Gastroesophageal sphincter (tissue), 4 donors: Measurements from ENCODE around the gene C16orf92. TPM values are rescaled to one million over a fixed set of nuclear protein-coding genes. Genes with fewer than 3 reads are reported as not detected.
"Not testable (repeated sequence)": the region's sequence is repeated elsewhere in the genome, so short reads cannot be mapped to it uniquely, and the experiment has no call there.

Experiments used
- ATAC-seq: fragments of 150-250 bp; one replicate; pipeline ENCODE4 v1.9.1; 2016; ENCODE audit warnings: mild to moderate bottlenecking, moderate library complexity
- H3K27ac ChIP-seq, 4 donors: fragments of 200-600 bp; sonication (generic) in 3 of 4; 1 replicate in 3 of 4; 2 replicates in 1 of 4; pipeline ENCODE4 v1.5.1; 2016 to 2019
- H3K27me3 ChIP-seq: fragments of 200-600 bp; sonication (generic); one replicate; pipeline ENCODE4 v1.5.1; 2019
- H3K36me3 ChIP-seq, 2 donors: fragments of 200-600 bp; sonication (generic); one replicate each; pipeline ENCODE4 v1.5.1; 2019; ENCODE audit warnings: control low read depth in 1 of 2
- H3K4me1 ChIP-seq, 3 donors: fragments of 200-600 bp; sonication (generic); 1 replicate in 2 of 3; 2 replicates in 1 of 3; pipeline ENCODE4 v1.5.1; 2016 to 2019; ENCODE audit warnings: control low read depth in 2 of 3
- H3K4me3 ChIP-seq, 2 donors: fragments of 200-600 bp; sonication (generic); one replicate each; pipeline ENCODE4 v1.5.1; 2019; ENCODE audit warnings: mild to moderate bottlenecking in 1 of 2, moderate library complexity in 1 of 2
- H3K9me3 ChIP-seq, 3 donors: fragments of 200-600 bp; sonication (generic); one replicate each; pipeline ENCODE4 v1.5.1; 2017 to 2019; ENCODE audit warnings: control low read depth in 2 of 3
- CTCF ChIP-seq, 4 experiments: fragments of 200-600 bp in 2 of 4; fragments of 450-650 bp in 2 of 4; sonication (generic) in 1 of 4; IDR thresholded peaks; one replicate each; pipeline ENCODE4 v1.5.1; 2017 to 2019; ENCODE audit warnings: antibody characterized with exemption in 4 of 4, mild to moderate bottlenecking in 2 of 4, moderate library complexity in 2 of 4
- EP300 ChIP-seq: sonication (generic); formaldehyde crosslinking; IDR thresholded peaks from one replicate; pipeline ENCODE4 v1.6.1; 2017; ENCODE audit warnings: antibody characterized with exemption, mild to moderate bottlenecking
- POLR2A ChIP-seq, 2 donors: fragments of 450-650 bp; IDR thresholded peaks; one replicate each; pipeline ENCODE4 v1.6.1; 2017; ENCODE audit warnings: antibody characterized with exemption in 2 of 2, mild to moderate bottlenecking in 2 of 2, moderate library complexity in 1 of 2
- POLR2AphosphoS5 ChIP-seq: sonication (generic); formaldehyde crosslinking; IDR thresholded peaks from one replicate; pipeline ENCODE4 v1.6.1; 2017; ENCODE audit warnings: antibody characterized with exemption
- WGBS, 2 donors: methylation state at CpG; one replicate each; pipeline ENCODE4 v1.1.5; 2018; ENCODE audit warnings: low coverage in 1 of 2; 5-methylcytosine and 5-hydroxymethylcytosine counted together
- total RNA-seq, 4 donors: library from RNA; depleted of rRNA; stranded (reverse); fragments of >200 nt; gene quantifications; one replicate each; pipeline ENCODE4 v1.1.0, GENCODE V29; 2016

C16orf92 gene
- total RNA-seq, 4 donors from 2014 or later = not detected

GRCh38 chr16:30011714-30012504, 11.1 kb upstream of the C16orf92 start:
- Histone ChIP-seq H3K27me3 (peaks cover 54% of the 10 kb centered on the region), H3K36me3 (no peaks in the 10 kb centered on the region), H3K27ac (no peak overlapping the region), H3K4me3 (peak overlapping the region in 1 of 2 donors; percentile 42), H3K4me1 (peaks cover 7 to 23% (median 12%) of the 10 kb centered on the region in 3 donors), H3K9me3 (no peaks in the 10 kb centered on the region)
- WGBS, 2 donors = 13 to 28% methylated on average over 3 to 12 of the region's 31 CpGs
- no peak for ATAC-seq
- no peak for TF ChIP-seq POLR2AphosphoS5
- TF ChIP-seq POLR2A (IDR thresholded peaks at IDR 0.05) = no peak
- TF ChIP-seq CTCF (IDR thresholded peaks at IDR 0.05) = no peak
- TF ChIP-seq EP300 = no peak

- Histone ChIP-seq H3K4me1 (peaks cover 7 to 23% (median 12%) of the 10 kb centered on the region in 3 donors), H3K27me3 (peaks cover 53% of the 10 kb centered on the region)
- not testable (repeated sequence) for ATAC-seq, H3K4me3 ChIP-seq, H3K27ac ChIP-seq, H3K36me3 ChIP-seq, H3K9me3 ChIP-seq
- WGBS, 2 donors = 72 to 80% methylated on average over 2 to 12 of the region's 14 CpGs
Observed at GRCh38 chr16:30012598-30012997, 10.4 kb upstream of the C16orf92 start.

- WGBS, 2 donors = 74 to 81% methylated on average over 4 to 5 of the region's 7 CpGs
- not testable (repeated sequence) for H3K36me3 ChIP-seq, H3K9me3 ChIP-seq, ATAC-seq, H3K27ac ChIP-seq, H3K4me3 ChIP-seq
- peaks cover 24% of the 10 kb centered on the region for H3K27me3 ChIP-seq
- H3K4me1 ChIP-seq = peaks cover 7 to 16% (median 12%) of the 10 kb centered on the region in 3 donors
Observed at GRCh38 chr16:30015450-30015849, 7.5 kb upstream of the C16orf92 start.

GRCh38 chr16:30016555-30017276, 6.3 kb upstream of the C16orf92 start:
- Histone ChIP-seq H3K27me3 (peaks cover 12% of the 10 kb centered on the region), H3K9me3 (no peaks in the 10 kb centered on the region), H3K4me3 (no peak overlapping the region), H3K4me1 (peaks cover 0 to 14% (median 4%) of the 10 kb centered on the region in 3 donors), H3K27ac (no peak overlapping the region), H3K36me3 (no peaks in the 10 kb centered on the region)
- no peak for ATAC-seq
- no peak for TF ChIP-seq CTCF (IDR thresholded peaks at IDR 0.05)
- no peak for TF ChIP-seq POLR2A (IDR thresholded peaks at IDR 0.05)
- no peak for TF ChIP-seq POLR2AphosphoS5
- no peak for TF ChIP-seq EP300
- 63 to 80% methylated on average over 5 to 7 of the region's 8 CpGs for WGBS, 2 donors

GRCh38 chr16:30017277-30017656, 5.7 kb upstream of the C16orf92 start:
- Histone ChIP-seq H3K36me3 (no peaks in the 10 kb centered on the region), H3K27ac (no peak overlapping the region), H3K4me3 (no peak overlapping the region), H3K4me1 (peaks cover 0 to 14% (median 4%) of the 10 kb centered on the region in 3 donors), H3K9me3 (no peaks in the 10 kb centered on the region), H3K27me3 (peaks cover 6% of the 10 kb centered on the region)
- 91 to 100% methylated on average over 2 of the region's 2 CpGs for WGBS, 2 donors
- TF ChIP-seq CTCF (IDR thresholded peaks at IDR 0.05) (no peak), POLR2AphosphoS5 (no peak), POLR2A (IDR thresholded peaks at IDR 0.05) (no peak), EP300 (no peak)
- no peak for ATAC-seq

- H3K4me3 ChIP-seq, H3K9me3 ChIP-seq, H3K27ac ChIP-seq, H3K36me3 ChIP-seq, H3K27me3 ChIP-seq, ATAC-seq: not testable (repeated sequence)
- 70 to 88% methylated on average over 2 to 3 of the region's 4 CpGs for WGBS, 2 donors
- peaks cover 0 to 14% (median 4%) of the 10 kb centered on the region in 3 donors for H3K4me1 ChIP-seq
Observed at GRCh38 chr16:30017937-30018336, 5.1 kb upstream of the C16orf92 start.
